NCI-H2081 (cell line): ENCODE results near the gene CLCNKA.
"Not testable (repeated sequence)": the region's sequence is repeated elsewhere in the genome, so short reads cannot be mapped to it uniquely, and the experiment has no call there.

Source experiments
- DNase-seq, 2 experiments: peaks; one replicate each; lab custom pipeline; 2025; lab: John Stamatoyannopoulos, UW

Gene CLCNKA

DNA sequence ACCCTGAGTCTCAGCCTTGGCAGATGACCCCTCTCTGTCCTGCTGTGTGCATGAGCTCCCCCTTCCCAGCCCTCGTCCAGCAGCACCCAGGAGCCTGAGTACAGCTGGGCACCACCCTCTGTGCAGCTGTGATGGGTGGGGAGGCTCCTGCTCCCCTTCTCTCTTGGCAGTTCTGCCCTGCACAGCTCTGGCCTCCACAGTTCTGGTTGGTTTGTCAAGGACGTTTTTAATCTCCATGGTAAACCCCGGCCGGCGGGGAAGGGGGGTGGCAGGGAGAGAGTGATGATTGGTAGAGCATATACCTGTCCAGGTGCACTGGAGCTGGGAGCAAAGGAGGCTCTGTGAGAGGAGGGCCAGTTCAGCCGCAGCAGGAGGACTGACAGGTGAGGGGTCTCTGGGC lies at the start of gene CLCNKA:
Gene CLCNKA (plus strand): TSS at position 356 of the 400 bp plus-strand sequence. CDS start 584 bp downstream, outside the sequence.
- DNase-seq: no peak

- no peak for DNase-seq
Measured at GRCh38 chr1:15972409-15972808, 49.4 kb upstream of the CLCNKA start.

- DNase-seq: no peak
Measured at GRCh38 chr1:15973772-15974171, 48.1 kb upstream of the CLCNKA start.

- DNase-seq: no peak
Measured at GRCh38 chr1:15974855-15975254, 47.0 kb upstream of the CLCNKA start.

DNA sequence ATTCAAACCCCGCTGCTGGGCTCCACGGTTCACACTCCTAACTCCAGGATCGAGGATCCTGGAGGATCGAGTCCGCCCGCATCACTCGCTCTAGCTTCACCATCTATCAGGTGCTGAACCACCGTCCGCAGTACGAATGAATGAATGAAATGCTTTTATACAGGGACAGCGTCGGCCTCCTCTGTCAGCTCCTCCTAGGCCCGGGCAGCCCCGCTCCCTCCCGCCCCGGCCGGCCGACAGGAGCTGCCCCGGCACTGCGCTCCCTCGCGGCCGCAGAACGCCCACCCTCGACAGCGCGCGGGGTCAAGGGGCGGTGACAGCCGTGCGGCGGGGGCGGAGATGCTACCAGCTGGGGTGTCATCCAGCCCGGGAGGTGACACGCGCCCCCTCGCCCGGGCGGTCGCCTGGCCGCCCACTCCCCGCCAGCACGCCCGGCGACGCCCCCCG lies 46.5 kb upstream of the CLCNKA start:
- DNase-seq: peak in 1 of 2 experiments; percentile 46

DNA sequence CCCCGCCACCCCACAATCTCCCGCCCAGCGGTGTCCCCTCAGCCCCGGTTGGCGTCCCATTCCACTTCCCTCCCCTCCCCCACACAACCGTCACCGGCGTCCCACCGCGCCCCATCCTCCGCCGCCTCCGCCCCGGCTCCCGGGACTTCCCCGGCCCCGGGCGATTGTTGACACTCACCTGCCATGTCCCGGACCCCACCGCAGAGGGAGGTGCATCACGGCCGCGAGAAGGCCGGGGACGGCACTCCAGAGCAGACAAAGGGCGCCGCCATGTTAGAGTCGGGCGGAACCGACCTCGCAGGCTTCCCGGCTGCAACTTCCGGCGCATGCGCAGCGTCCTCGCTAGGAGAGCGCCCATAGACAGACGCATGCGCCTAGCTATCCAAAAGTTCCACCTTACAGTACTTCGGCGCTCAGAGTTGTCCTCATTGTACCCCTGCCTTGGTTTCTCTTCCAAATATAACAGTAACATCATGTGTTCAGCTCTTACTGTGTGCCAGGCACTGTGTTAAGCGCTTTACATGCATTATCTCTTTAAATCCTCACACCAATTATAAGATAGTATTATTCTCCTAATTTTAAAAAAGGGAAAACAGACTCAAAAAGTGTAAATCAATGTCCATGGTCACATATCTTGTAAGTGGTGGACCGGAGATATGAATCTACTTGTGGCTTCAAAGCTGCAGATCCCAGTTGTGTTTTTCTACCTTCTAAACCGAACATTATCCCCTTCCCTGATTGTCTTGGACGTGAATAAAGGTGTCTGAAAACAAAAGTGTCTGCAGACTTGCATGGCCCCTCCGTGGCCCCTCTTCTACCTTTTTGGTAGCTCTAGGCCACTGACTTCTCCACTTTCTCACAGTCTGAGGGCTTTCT lies 45.8 kb upstream of the CLCNKA start, which contains the start of gene ZBTB17:
Gene ZBTB17 (minus strand): TSS at position 297 of the 876 bp plus-strand sequence. CDS start 27,606 bp downstream, outside the sequence.
- peak; percentile 94 to 96 for DNase-seq

DNA sequence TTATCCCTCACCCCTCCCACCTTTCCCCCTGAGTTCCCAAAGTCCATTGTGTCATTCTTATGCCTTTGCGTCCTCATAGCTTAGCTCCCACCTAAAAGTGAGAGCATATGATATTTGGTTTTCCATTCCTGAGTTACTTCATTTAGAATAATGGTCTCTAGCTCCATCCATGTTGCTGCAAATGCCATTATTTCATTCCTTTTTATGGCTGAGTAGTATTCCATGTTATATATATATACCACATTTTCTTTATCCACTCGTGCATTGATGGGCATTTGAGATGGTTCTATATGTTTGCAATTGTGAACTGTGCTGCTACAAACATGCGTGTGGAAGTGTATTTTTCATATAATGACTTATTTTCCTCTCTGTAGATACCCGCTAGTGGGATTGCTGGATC lies 43.9 kb upstream of the CLCNKA start:
- not testable (repeated sequence) for DNase-seq

- DNase-seq: no peak
Measured at GRCh38 chr1:15981679-15982078, 40.2 kb upstream of the CLCNKA start.

- no peak for DNase-seq
Measured at GRCh38 chr1:15983275-15983674, 38.6 kb upstream of the CLCNKA start.

GRCh38 chr1:15985611-15986297 lies 36.1 kb upstream of the CLCNKA start:
- DNase-seq: no peak

- no peak for DNase-seq
Measured at GRCh38 chr1:15988856-15989736, 32.7 kb upstream of the CLCNKA start.

- DNase-seq: no peak
Measured at GRCh38 chr1:15989776-15990175, 32.1 kb upstream of the CLCNKA start.

DNA sequence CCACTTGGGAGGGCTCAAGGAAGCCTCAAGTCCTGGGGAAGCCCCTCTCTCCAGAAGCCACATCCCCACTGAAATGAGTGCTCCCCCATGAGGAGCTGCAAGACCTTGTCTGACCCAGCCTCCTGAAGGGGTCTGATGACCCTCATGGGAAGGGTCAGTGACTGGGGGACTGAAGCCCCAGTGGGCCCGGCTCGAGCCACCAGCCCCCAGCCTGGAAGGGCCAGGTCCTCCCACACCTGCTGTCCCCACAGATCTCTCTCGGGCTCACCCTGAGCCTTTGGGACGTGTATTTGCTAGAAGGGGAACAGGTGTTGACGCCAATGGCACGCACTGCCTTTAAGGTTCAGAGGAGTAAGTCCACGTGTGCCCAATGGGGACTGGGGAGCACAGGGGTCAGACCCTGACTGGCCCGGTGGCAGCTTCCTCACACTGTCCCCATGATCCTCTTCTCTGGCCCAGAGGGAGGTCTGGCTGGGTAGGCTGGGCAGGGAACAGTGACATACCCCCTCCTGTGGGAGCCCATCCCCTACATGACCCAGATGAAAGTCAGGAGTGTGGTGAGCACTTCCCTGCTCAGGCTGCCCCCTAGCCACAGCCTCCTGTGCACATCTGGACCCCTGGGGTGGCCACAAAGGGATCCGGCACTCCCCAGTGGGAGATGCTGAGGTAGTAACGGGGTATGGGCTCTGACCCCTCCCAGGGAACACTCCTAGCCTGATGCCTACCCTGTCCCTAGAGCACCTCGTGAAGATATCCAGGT lies 30.2 kb upstream of the CLCNKA start:
- DNase-seq: no peak

GRCh38 chr1:15992187-15992553 lies 29.7 kb upstream of the CLCNKA start:
- DNase-seq: no peak

GRCh38 chr1:15992582-15993500 lies 29.0 kb upstream of the CLCNKA start:
- DNase-seq: no peak

GRCh38 chr1:15993666-15994065 lies 28.2 kb upstream of the CLCNKA start:
- DNase-seq: no peak

GRCh38 chr1:15994081-15994480 lies 27.8 kb upstream of the CLCNKA start:
- no peak for DNase-seq

- no peak for DNase-seq
Measured at GRCh38 chr1:15994590-15995351, 27.1 kb upstream of the CLCNKA start.

DNA sequence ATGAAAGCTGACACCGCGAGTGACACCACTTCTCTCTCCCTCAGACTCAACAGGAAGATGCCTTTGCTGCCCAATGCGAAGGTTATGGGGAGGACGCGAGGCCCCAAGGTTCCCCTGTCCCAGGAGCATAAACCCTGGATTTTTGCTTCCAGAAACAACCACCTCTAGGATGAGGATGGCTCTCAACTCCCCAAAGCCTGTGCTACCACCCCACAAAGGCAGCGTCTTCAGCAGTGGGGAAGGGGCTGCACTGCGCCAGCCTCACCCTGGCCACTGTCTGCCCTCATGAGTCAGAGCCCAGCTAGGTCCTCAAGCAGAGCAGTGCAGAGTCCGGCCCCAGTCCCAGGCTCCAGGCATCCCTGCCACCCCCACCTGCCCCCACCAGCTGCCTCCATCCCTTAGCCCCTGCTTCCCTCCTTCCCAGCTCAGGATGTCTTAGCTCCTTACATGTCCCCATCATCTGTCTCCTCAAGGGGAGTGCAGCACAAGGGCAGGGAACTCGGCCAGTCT lies 24.7 kb upstream of the CLCNKA start:
- no peak for DNase-seq
